Measurements from ENCODE around the gene SLC44A4.
A peak's percentile ranks its signal among the peaks of the same experiment; 100 is the strongest.
"Not testable (repeated sequence)": the region's sequence is repeated elsewhere in the genome, so short reads cannot be mapped to it uniquely, and the experiment has no call there.

SLC44A4 gene

GRCh38 chr6:31858707-31859106 lies 20.1 kb downstream of the SLC44A4 start:
- DNase-seq (ENCODE audit: low spot score) = no peak

GRCh38 chr6:31857774-31858173 lies 21.0 kb downstream of the SLC44A4 start:
- DNase-seq (ENCODE audit: low spot score) = not testable (repeated sequence)

GRCh38 chr6:31851980-31852718 lies 26.6 kb downstream of the SLC44A4 start:
- not testable (repeated sequence) for DNase-seq (ENCODE audit: low spot score)

GRCh38 chr6:31851485-31851832 lies 27.3 kb downstream of the SLC44A4 start:
- no peak for DNase-seq (ENCODE audit: low spot score)

- DNase-seq (ENCODE audit: low spot score) = no peak
These were observed 27.9 kb downstream of the SLC44A4 start for GRCh38 chr6:31850765-31851484.

- DNase-seq (ENCODE audit: low spot score) = no peak
These were observed 31.4 kb downstream of the SLC44A4 start for GRCh38 chr6:31847276-31847978.

GRCh38 chr6:31844507-31844906 lies 34.3 kb downstream of the SLC44A4 start:
- no peak for DNase-seq (ENCODE audit: low spot score)

- no peak for DNase-seq (ENCODE audit: low spot score)
These were observed 36.7 kb downstream of the SLC44A4 start for GRCh38 chr6:31842053-31842452.

GRCh38 chr6:31839779-31840126 lies 39.0 kb downstream of the SLC44A4 start:
- DNase-seq (ENCODE audit: low spot score) = not testable (repeated sequence)

- no peak for DNase-seq (ENCODE audit: low spot score)
These were observed 39.8 kb downstream of the SLC44A4 start for GRCh38 chr6:31838968-31839367.

- DNase-seq (ENCODE audit: low spot score) = not testable (repeated sequence)
These were observed 40.7 kb downstream of the SLC44A4 start for GRCh38 chr6:31838114-31838553.

GRCh38 chr6:31837369-31838113 lies 41.3 kb downstream of the SLC44A4 start:
- DNase-seq (ENCODE audit: low spot score) = no peak

GRCh38 chr6:31836474-31837368 lies 42.1 kb downstream of the SLC44A4 start:
- no peak for DNase-seq (ENCODE audit: low spot score)

GRCh38 chr6:31836047-31836473 lies 42.7 kb downstream of the SLC44A4 start:
- DNase-seq (ENCODE audit: low spot score) = no peak

- peak; percentile 84 for DNase-seq (ENCODE audit: low spot score)
These were observed 44.2 kb downstream of the SLC44A4 start for GRCh38 chr6:31834367-31835250.

- no peak for DNase-seq (ENCODE audit: low spot score)
These were observed 47.2 kb downstream of the SLC44A4 start for GRCh38 chr6:31831350-31832215.

GRCh38 chr6:31830886-31831335 lies 47.9 kb downstream of the SLC44A4 start:
- DNase-seq (ENCODE audit: low spot score) = no peak

- DNase-seq (ENCODE audit: low spot score) = peak; percentile 57
These were observed 49.0 kb downstream of the SLC44A4 start for GRCh38 chr6:31829633-31830283.
